ENCODE results near the gene SOX13. TPM values are rescaled to one million over a fixed set of nuclear protein-coding genes. Genes with fewer than 3 reads are reported as not detected.
A peak's percentile ranks its signal among the peaks of the same experiment; 100 is the strongest.

The SOX13 gene
- total RNA-seq, 1 experiment from 2014 or later = 171 TPM

DNA sequence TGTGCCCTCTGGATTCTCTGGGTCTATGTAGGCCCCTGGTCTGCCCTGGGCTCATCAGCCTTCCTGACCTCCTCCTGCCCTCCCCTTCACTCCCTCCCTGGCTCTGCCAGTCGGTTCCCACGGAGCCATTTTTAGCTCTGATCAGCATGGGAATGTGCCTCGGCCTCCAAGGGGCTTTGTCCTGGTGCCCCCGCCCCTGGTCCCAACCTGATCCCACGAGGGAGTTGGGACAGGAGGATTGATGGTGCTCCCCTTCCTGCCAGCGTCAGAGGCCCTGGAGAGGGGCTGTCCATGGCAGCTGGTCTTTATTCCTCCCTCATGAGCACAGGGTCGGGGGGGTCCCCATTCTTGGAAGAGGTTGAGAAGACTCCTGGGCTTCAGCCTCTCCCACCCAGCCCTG, 54.0 kb downstream of the SOX13 start:
- H3K27ac Mint-ChIP-seq = peak overlapping the region; percentile 7; the same call in 1 of the 2 replicates
- CTCF ChIA-PET = interaction anchor here (0.7 to 7.4 kb wide), 16 partner anchors 11 to 267 kb away, joined by 3 to 183 read pairs (median 11); partner anchors contain the start of gene SNRPE
- ATAC-seq (no peak), DNase-seq (ENCODE audit: low spot score) (no peak)
- H3K4me3 Mint-ChIP-seq = no peak overlapping the region
- no peaks in the 10 kb centered on the region for H3K9me3 Mint-ChIP-seq
- POLR2A ChIA-PET = interaction anchor here (0.9 to 2.3 kb wide), 3 partner anchors 49 to 255 kb away, joined by 3 to 13 read pairs (median 11); no protein-coding TSS in a partner anchor
- no peaks in the 10 kb centered on the region for H3K27me3 Mint-ChIP-seq (ENCODE audit: low read depth)
- no peak for TF ChIP-seq RORB (CRISPR knock-in tag; IDR thresholded peaks at IDR 0.05)
- TF ChIP-seq ETV6 (CRISPR knock-in tag; IDR thresholded peaks at IDR 0.05) = no peak
- TF ChIP-seq MXD4 (CRISPR knock-in tag; IDR thresholded peaks at IDR 0.05; ENCODE audit: borderline replicate concordance) = no peak
- TF ChIP-seq GRHL2 (CRISPR knock-in tag; IDR thresholded peaks at IDR 0.05; ENCODE audit: insufficient replicate concordance, severe bottlenecking) = no peak
- TF ChIP-seq TEAD1 (CRISPR knock-in tag; IDR thresholded peaks at IDR 0.05) = no peak
- TF ChIP-seq, protein P1, sequence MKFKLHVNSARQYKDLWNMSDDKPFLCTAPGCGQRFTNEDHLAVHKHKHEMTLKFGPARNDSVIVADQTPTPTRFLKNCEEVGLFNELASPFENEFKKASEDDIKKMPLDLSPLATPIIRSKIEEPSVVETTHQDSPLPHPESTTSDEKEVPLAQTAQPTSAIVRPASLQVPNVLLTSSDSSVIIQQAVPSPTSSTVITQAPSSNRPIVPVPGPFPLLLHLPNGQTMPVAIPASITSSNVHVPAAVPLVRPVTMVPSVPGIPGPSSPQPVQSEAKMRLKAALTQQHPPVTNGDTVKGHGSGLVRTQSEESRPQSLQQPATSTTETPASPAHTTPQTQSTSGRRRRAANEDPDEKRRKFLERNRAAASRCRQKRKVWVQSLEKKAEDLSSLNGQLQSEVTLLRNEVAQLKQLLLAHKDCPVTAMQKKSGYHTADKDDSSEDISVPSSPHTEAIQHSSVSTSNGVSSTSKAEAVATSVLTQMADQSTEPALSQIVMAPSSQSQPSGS (CRISPR knock-in tag; IDR thresholded peaks at IDR 0.05; ENCODE audit: borderline replicate concordance, low read depth) = no peak
- peaks cover 51% of the 10 kb centered on the region for H3K4me1 Mint-ChIP-seq
- peaks cover 40% of the 10 kb centered on the region for H3K36me3 Mint-ChIP-seq

DNA sequence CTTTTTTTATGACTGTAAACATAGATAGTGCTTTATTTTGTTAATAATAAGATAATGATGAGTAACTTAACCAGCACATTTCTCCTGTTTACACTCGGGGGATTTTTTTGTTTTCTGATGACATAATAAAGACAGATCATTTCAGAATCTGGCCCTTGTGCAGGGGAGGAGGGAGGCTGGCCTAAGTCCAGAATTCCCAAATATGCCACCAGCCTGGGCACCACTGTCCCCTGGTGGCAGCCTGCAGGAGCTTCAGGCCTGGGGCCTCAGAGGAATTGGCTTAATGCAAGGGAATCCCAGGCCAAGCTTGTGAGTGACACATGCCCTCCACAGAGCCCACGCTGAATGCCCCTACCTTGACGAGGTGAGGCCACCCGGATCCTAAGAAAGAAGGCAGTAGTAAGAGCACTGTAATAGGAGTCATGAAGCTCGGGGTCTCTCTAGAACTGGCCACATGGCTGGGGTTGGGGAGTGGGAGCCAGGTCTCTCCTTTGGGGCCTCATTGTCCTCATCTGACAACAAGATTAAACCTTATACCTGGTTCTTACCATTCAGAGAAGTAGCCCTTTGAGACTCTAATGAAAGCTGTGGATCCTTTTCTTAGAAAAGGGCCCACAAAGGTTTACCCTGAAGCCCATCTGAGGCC, 54.8 kb downstream of the SOX13 start:
- H3K36me3 Mint-ChIP-seq = peaks cover 35% of the 10 kb centered on the region
- CTCF ChIA-PET = interaction anchor here (0.5 to 7.4 kb wide), 32 partner anchors 10 to 268 kb away, joined by 3 to 183 read pairs (median 6); partner anchors contain the start of genes ETNK2, SNRPE and SOX13
- peaks cover 51% of the 10 kb centered on the region for H3K4me1 Mint-ChIP-seq
- H3K27me3 Mint-ChIP-seq (ENCODE audit: low read depth) = no peaks in the 10 kb centered on the region
- ATAC-seq = peak; percentile 22
- DNase-seq (ENCODE audit: low spot score) = peak; percentile 69
- TF ChIP-seq, protein P2, sequence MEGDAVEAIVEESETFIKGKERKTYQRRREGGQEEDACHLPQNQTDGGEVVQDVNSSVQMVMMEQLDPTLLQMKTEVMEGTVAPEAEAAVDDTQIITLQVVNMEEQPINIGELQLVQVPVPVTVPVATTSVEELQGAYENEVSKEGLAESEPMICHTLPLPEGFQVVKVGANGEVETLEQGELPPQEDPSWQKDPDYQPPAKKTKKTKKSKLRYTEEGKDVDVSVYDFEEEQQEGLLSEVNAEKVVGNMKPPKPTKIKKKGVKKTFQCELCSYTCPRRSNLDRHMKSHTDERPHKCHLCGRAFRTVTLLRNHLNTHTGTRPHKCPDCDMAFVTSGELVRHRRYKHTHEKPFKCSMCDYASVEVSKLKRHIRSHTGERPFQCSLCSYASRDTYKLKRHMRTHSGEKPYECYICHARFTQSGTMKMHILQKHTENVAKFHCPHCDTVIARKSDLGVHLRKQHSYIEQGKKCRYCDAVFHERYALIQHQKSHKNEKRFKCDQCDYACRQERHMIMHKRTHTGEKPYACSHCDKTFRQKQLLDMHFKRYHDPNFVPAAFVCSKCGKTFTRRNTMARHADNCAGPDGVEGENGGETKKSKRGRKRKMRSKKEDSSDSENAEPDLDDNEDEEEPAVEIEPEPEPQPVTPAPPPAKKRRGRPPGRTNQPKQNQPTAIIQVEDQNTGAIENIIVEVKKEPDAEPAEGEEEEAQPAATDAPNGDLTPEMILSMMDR (IDR thresholded peaks at IDR 0.05) = peak; percentile 87
- 0 out of 2 replicates have a peak, but pooled peaks have one; percentile 36 for TF ChIP-seq GABPB1 (CRISPR knock-in tag; IDR thresholded peaks at IDR 0.05)
- TF ChIP-seq, protein P3, sequence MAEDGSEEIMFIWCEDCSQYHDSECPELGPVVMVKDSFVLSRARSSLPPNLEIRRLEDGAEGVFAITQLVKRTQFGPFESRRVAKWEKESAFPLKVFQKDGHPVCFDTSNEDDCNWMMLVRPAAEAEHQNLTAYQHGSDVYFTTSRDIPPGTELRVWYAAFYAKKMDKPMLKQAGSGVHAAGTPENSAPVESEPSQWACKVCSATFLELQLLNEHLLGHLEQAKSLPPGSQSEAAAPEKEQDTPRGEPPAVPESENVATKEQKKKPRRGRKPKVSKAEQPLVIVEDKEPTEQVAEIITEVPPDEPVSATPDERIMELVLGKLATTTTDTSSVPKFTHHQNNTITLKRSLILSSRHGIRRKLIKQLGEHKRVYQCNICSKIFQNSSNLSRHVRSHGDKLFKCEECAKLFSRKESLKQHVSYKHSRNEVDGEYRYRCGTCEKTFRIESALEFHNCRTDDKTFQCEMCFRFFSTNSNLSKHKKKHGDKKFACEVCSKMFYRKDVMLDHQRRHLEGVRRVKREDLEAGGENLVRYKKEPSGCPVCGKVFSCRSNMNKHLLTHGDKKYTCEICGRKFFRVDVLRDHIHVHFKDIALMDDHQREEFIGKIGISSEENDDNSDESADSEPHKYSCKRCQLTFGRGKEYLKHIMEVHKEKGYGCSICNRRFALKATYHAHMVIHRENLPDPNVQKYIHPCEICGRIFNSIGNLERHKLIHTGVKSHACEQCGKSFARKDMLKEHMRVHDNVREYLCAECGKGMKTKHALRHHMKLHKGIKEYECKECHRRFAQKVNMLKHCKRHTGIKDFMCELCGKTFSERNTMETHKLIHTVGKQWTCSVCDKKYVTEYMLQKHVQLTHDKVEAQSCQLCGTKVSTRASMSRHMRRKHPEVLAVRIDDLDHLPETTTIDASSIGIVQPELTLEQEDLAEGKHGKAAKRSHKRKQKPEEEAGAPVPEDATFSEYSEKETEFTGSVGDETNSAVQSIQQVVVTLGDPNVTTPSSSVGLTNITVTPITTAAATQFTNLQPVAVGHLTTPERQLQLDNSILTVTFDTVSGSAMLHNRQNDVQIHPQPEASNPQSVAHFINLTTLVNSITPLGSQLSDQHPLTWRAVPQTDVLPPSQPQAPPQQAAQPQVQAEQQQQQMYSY (CRISPR knock-in tag; IDR thresholded peaks at IDR 0.05) = no peak
- H3K9me3 Mint-ChIP-seq = no peaks in the 10 kb centered on the region
- no peak overlapping the region for H3K4me3 Mint-ChIP-seq
- peak overlapping the region; percentile 78 for H3K27ac Mint-ChIP-seq
- POLR2A ChIA-PET = interaction anchor here (0.6 to 2.3 kb wide), 5 partner anchors 48 to 256 kb away, joined by 3 to 13 read pairs (median 3); partner anchors contain the start of gene SOX13

DNA sequence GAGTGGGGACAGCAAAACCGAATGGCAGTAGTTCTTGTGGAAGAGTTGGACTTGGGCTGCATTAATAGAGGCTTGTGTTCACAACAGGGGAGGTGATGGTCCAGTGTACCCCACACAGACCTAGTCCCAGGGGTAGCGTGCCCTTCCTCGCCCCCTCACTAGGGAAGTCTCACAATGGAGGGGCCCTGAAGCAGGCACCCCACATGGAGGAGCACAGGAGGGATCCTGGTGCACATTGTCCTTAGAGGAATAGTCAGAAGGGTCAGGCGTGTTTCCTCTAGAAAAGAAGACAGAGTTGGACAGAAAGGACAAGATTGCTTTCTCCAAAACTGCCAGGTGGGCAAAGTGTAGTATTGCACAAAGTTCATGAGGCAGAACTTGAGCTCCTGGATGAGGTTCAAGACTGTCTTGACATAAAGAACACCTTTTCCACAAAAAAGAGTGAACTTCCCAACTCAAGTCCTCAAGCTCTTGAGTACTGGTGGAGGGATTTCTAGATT, 55.6 kb downstream of the SOX13 start:
- DNase-seq (ENCODE audit: low spot score) = no peak
- H3K9me3 Mint-ChIP-seq = no peaks in the 10 kb centered on the region
- ChIA-PET POLR2A (interaction anchor here (1.0 to 2.5 kb wide), 6 partner anchors 10 to 258 kb away, joined by 4 to 14 read pairs (median 6); partner anchors contain the start of gene SOX13), CTCF (interaction anchor here (0.5 to 7.4 kb wide), 48 partner anchors 9 to 269 kb away, joined by 3 to 183 read pairs (median 5); partner anchors contain the start of genes ETNK2, SNRPE and SOX13)
- no peaks in the 10 kb centered on the region for H3K27me3 Mint-ChIP-seq (ENCODE audit: low read depth)
- peaks cover 29% of the 10 kb centered on the region for H3K36me3 Mint-ChIP-seq
- no peak for ATAC-seq
- peaks cover 47% of the 10 kb centered on the region for H3K4me1 Mint-ChIP-seq
- H3K4me3 Mint-ChIP-seq = peak overlapping the region; percentile 57; the same call in 1 of the 2 replicates
- H3K27ac Mint-ChIP-seq = peak overlapping the region; percentile 72
- TF ChIP-seq, protein P4, sequence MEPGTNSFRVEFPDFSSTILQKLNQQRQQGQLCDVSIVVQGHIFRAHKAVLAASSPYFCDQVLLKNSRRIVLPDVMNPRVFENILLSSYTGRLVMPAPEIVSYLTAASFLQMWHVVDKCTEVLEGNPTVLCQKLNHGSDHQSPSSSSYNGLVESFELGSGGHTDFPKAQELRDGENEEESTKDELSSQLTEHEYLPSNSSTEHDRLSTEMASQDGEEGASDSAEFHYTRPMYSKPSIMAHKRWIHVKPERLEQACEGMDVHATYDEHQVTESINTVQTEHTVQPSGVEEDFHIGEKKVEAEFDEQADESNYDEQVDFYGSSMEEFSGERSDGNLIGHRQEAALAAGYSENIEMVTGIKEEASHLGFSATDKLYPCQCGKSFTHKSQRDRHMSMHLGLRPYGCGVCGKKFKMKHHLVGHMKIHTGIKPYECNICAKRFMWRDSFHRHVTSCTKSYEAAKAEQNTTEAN (CRISPR knock-in tag; IDR thresholded peaks at IDR 0.05) = no peak
- no peak for TF ChIP-seq ZNF671 (CRISPR knock-in tag; IDR thresholded peaks at IDR 0.05)
- no peak for TF ChIP-seq EMX1 (CRISPR knock-in tag; IDR thresholded peaks at IDR 0.05)
- no peak for TF ChIP-seq NFE2L1 (CRISPR knock-in tag; IDR thresholded peaks at IDR 0.05)
- TF ChIP-seq FOXK1 (CRISPR knock-in tag; IDR thresholded peaks at IDR 0.05) = no peak
- no peak for TF ChIP-seq SP1 (CRISPR knock-in tag; conservative IDR thresholded peaks at IDR 0.05)
- TF ChIP-seq ZNF263 (CRISPR knock-in tag; IDR thresholded peaks at IDR 0.05; ENCODE audit: low read depth) = no peak
- TF ChIP-seq, protein P5, sequence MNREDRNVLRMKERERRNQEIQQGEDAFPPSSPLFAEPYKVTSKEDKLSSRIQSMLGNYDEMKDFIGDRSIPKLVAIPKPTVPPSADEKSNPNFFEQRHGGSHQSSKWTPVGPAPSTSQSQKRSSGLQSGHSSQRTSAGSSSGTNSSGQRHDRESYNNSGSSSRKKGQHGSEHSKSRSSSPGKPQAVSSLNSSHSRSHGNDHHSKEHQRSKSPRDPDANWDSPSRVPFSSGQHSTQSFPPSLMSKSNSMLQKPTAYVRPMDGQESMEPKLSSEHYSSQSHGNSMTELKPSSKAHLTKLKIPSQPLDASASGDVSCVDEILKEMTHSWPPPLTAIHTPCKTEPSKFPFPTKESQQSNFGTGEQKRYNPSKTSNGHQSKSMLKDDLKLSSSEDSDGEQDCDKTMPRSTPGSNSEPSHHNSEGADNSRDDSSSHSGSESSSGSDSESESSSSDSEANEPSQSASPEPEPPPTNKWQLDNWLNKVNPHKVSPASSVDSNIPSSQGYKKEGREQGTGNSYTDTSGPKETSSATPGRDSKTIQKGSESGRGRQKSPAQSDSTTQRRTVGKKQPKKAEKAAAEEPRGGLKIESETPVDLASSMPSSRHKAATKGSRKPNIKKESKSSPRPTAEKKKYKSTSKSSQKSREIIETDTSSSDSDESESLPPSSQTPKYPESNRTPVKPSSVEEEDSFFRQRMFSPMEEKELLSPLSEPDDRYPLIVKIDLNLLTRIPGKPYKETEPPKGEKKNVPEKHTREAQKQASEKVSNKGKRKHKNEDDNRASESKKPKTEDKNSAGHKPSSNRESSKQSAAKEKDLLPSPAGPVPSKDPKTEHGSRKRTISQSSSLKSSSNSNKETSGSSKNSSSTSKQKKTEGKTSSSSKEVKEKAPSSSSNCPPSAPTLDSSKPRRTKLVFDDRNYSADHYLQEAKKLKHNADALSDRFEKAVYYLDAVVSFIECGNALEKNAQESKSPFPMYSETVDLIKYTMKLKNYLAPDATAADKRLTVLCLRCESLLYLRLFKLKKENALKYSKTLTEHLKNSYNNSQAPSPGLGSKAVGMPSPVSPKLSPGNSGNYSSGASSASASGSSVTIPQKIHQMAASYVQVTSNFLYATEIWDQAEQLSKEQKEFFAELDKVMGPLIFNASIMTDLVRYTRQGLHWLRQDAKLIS (CRISPR knock-in tag; IDR thresholded peaks at IDR 0.05; ENCODE audit: borderline replicate concordance) = no peak
- TF ChIP-seq SMAD3 (CRISPR knock-in tag; IDR thresholded peaks at IDR 0.05; ENCODE audit: borderline replicate concordance) = no peak
- no peak for TF ChIP-seq SOX15 (CRISPR knock-in tag; IDR thresholded peaks at IDR 0.05)

Data from WTC11 (cell line).